Effector memory CD4-positive, alpha-beta T cell (primary cell): ENCODE data around the gene UNC79.
"Not testable (repeated sequence)": the region's sequence is repeated elsewhere in the genome, so short reads cannot be mapped to it uniquely, and the experiment has no call there.

Experiments
- DNase-seq, 3 donors: peaks; one replicate each; pipeline ENCODE4 v3.0.0-alpha.2; 2020
- H3K27ac ChIP-seq: 2 replicates; pipeline ENCODE4 v1.7.0; 2013; ENCODE audit warnings: mild to moderate bottlenecking, low read length, moderate library complexity; ENCODE audit not compliant: insufficient read depth, poor library complexity, severe bottlenecking
- H3K27me3 ChIP-seq: replicated peaks from 2 replicates; pipeline ENCODE4 v1.7.0; 2013; ENCODE audit warnings: mild to moderate bottlenecking, low read length; ENCODE audit not compliant: insufficient read depth, control insufficient read depth, poor library complexity, severe bottlenecking
- H3K36me3 ChIP-seq: 2 replicates; pipeline ENCODE4 v1.7.0; 2013; ENCODE audit warnings: mild to moderate bottlenecking, low read length, moderate library complexity; ENCODE audit not compliant: control insufficient read depth, insufficient read depth
- H3K4me1 ChIP-seq: 2 replicates; pipeline ENCODE4 v1.7.0; 2013; ENCODE audit warnings: low read length, mild to moderate bottlenecking; ENCODE audit not compliant: control insufficient read depth, insufficient read depth, poor library complexity, severe bottlenecking
- H3K4me3 ChIP-seq: 2 replicates; pipeline ENCODE4 v1.7.0; 2013; ENCODE audit warnings: low read length, low read depth, mild to moderate bottlenecking; ENCODE audit not compliant: insufficient read depth, poor library complexity, severe bottlenecking
- H3K9me3 ChIP-seq: 2 replicates; pipeline ENCODE4 v1.7.0; 2013; ENCODE audit warnings: mild to moderate bottlenecking, low read length, moderate library complexity; ENCODE audit not compliant: control insufficient read depth

UNC79 gene

GRCh38 chr14:93426750-93427149 lies 4.0 kb upstream of the UNC79 start:
- Histone ChIP-seq H3K27ac (no peak overlapping the region), H3K36me3 (no peaks in the 10 kb centered on the region), H3K4me1 (no peaks in the 10 kb centered on the region), H3K4me3 (no peak overlapping the region), H3K27me3 (peaks cover 2% of the 10 kb centered on the region), H3K9me3 (no peaks in the 10 kb centered on the region)
- no peak for DNase-seq

DNA sequence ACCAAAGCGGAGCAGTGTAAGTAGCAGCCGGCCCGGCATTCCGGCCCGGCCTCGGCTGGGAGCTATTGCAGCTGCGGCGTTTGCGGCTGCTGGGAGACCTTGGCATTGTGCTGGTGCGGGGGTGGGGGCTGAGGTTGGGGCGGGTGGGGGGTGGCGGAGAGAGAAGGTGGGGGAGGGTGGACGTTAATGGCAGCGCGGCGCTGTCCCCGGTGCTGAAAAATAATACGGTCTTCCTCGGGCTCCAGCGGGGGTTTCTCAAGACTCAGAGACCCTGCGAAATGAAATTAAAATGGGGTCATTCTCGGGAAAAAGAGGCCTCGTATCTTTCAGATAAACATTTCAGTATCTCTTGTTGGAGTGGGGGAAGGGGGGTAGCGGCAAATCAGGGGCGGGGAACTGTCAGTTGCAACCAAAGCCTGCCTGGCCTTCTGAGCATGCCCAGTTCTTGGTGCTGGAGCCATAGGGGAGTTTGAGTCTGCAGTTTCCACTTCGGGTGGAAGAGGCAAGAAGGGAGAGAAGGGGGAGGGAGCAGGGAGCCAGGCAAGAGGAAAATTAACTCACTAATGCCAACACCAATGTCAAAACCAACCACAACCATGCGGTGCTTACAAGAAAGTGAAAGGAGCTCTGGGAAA lies 414 bp downstream of the UNC79 start:
- Histone ChIP-seq H3K27ac (no peak overlapping the region), H3K4me3 (no peak overlapping the region)
- no peak for DNase-seq

DNA sequence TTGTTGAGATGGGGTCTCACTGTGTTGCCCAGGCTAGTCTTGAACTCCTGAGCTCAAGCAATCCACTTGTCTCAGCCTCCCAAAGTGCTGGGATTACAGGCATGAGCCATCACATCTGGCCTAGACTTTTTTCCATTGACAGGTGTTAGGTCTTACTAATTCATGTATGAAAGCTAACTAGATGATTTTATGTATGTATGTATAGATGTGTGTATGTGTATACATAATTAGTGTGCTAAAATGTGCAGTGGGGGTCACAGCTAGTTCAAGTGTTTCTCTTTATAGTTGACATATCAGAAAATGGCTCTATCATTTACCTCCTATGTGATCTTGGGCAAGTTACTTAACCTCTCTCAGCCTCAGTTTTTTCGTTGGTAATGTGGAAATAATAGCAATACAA lies 23.5 kb downstream of the UNC79 start:
- no peaks in the 10 kb centered on the region for H3K4me1 ChIP-seq
- H3K9me3 ChIP-seq: no peaks in the 10 kb centered on the region
- no peak for DNase-seq
- no peaks in the 10 kb centered on the region for H3K27me3 ChIP-seq
- H3K4me3 ChIP-seq: no peak overlapping the region
- H3K27ac ChIP-seq: no peak overlapping the region
- no peaks in the 10 kb centered on the region for H3K36me3 ChIP-seq

More for the DNA sequence above, 414 bp downstream of the UNC79 start:
- no peaks in the 10 kb centered on the region for H3K36me3 ChIP-seq
- H3K9me3 ChIP-seq: no peaks in the 10 kb centered on the region
- peaks cover 5% of the 10 kb centered on the region for H3K27me3 ChIP-seq
- H3K4me1 ChIP-seq: no peaks in the 10 kb centered on the region

GRCh38 chr14:93456356-93456755 lies 25.6 kb downstream of the UNC79 start:
- DNase-seq: no peak
- Histone ChIP-seq H3K9me3 (no peaks in the 10 kb centered on the region), H3K36me3 (no peaks in the 10 kb centered on the region), H3K27me3 (no peaks in the 10 kb centered on the region), H3K4me1 (no peaks in the 10 kb centered on the region), H3K4me3 (no peak overlapping the region), H3K27ac (no peak overlapping the region)

DNA sequence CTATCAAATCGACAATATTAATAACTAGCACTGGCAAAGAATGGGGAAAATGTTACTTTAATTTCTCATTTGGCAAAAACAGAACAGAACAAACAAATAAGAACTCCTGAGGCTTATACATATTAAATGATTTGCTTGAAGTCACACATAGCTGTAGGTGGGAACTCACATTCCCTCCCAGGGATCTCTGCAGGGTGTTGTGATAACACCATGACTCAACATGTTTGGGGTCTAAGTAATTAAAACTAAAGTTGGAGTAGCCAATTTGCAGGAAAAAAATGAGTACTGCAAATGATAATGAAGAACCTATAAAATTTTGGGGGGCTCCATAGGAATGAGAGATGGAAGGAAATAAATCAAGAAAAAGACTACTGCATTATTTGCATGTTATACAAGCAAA lies 27.5 kb downstream of the UNC79 start:
- no peaks in the 10 kb centered on the region for H3K36me3 ChIP-seq
- no peak overlapping the region for H3K4me3 ChIP-seq
- no peaks in the 10 kb centered on the region for H3K9me3 ChIP-seq
- H3K4me1 ChIP-seq: no peaks in the 10 kb centered on the region
- no peaks in the 10 kb centered on the region for H3K27me3 ChIP-seq
- H3K27ac ChIP-seq: no peak overlapping the region
- no peak for DNase-seq

GRCh38 chr14:93462479-93462878 lies 31.7 kb downstream of the UNC79 start:
- Histone ChIP-seq H3K27me3 (no peaks in the 10 kb centered on the region), H3K4me3 (no peak overlapping the region), H3K9me3 (no peaks in the 10 kb centered on the region), H3K36me3 (no peaks in the 10 kb centered on the region), H3K27ac (no peak overlapping the region), H3K4me1 (no peaks in the 10 kb centered on the region)
- no peak for DNase-seq

DNA sequence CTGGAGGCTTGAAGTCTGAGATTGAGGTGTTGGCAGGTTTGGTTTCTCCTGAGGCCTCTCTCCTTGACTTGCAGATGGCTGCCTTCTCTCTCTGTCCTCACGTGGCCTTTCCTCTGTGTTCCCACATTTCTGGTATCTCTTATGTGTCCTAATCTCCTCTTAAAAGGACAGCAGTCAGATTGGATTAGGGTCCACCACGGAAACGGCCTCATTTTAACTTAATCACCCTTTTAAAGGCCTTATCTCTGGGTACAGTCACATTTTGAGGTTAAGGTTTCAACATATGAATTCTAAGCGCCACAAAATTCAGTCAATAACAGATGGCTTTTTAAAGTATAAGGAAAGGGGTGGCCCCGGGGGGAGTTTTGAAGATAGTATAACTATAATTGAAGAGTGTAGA lies 33.5 kb downstream of the UNC79 start:
- Histone ChIP-seq H3K9me3 (no peaks in the 10 kb centered on the region), H3K36me3 (no peaks in the 10 kb centered on the region), H3K4me1 (no peaks in the 10 kb centered on the region), H3K4me3 (no peak overlapping the region), H3K27ac (no peak overlapping the region), H3K27me3 (no peaks in the 10 kb centered on the region)
- DNase-seq: no peak

DNA sequence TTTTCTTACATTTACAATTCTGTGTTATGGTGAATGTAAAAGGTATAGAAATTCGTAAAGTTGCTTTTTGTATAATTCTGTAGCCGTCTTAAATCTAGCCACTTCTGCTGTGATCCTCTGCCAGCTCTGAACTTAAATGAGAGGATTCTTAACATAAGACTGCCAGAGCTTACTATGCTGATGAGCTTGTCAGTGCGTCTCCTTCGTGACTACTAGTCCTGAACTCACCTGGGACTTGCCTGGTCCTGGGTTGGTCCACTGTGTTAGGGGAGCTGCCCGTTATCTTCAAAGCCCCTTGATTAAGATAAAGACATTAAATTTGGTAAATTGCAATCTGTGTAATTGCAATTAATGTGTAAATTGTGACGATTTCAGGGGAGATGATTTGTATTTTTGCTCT lies 44.7 kb downstream of the UNC79 start:
- Histone ChIP-seq H3K27me3 (no peaks in the 10 kb centered on the region), H3K27ac (no peak overlapping the region), H3K4me3 (no peak overlapping the region), H3K9me3 (no peaks in the 10 kb centered on the region), H3K36me3 (no peaks in the 10 kb centered on the region), H3K4me1 (no peaks in the 10 kb centered on the region)
- DNase-seq: no peak

DNA sequence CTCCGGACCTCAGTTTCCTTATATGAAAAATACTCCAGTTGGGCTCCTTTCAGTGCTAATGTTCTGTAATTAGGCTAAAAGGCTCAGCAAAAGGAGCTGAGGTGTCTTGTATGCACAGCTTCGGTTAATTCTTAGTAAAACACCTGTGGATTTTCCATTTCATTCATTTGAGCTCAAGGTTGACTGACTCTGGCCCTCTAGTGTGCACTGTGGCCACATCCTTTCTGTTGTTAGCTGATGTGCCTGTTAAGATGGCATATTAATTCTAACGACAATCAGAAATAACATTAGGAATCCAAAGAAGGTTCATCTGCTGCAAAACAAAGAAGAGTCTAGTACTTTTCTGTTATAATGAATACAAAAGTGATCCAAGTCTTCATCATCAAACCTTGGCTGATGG lies 45.6 kb downstream of the UNC79 start:
- no peak for DNase-seq
- no peaks in the 10 kb centered on the region for H3K36me3 ChIP-seq
- no peaks in the 10 kb centered on the region for H3K27me3 ChIP-seq
- H3K4me1 ChIP-seq: no peaks in the 10 kb centered on the region
- no peaks in the 10 kb centered on the region for H3K9me3 ChIP-seq
- H3K4me3 ChIP-seq: no peak overlapping the region
- H3K27ac ChIP-seq: no peak overlapping the region

DNA sequence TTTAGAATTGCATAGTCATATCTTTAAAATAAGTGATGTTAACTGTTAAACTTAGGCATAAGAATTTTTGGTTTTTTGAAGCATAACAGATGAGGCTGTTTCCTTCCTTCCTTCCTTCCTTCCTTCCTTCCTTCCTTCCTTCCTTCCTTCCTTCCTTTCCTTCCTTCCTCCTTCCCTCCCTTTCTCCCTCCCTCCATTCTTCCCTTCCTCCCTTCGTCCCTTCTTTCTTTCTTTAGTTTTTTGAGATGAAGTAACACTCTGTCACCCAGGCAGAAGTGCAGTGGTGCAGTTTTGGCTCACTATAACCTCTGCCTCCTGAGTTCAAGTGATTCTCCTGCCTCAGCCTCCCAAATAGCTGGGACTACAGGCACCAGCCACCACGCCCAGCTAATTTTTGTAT lies 48.3 kb downstream of the UNC79 start:
- not testable (repeated sequence) for H3K36me3 ChIP-seq, H3K27me3 ChIP-seq, H3K27ac ChIP-seq, H3K4me1 ChIP-seq, H3K9me3 ChIP-seq, H3K4me3 ChIP-seq, DNase-seq
